GM12878 (cell line): ENCODE measurements around the gene DNAJC4.

Source experiments
- POLR2AphosphoS5 ChIP-seq: IDR thresholded peaks from 2 replicates; pipeline ENCODE4 v1.6.1; 2011; ENCODE audit warnings: mild to moderate bottlenecking, low read length, inconsistent platforms
- SPI1 ChIP-seq: IDR thresholded peaks from 2 replicates; pipeline ENCODE4 v1.6.1; 2011; ENCODE audit warnings: low read depth, mild to moderate bottlenecking, low read length, moderate library complexity, borderline replicate concordance; ENCODE audit not compliant: insufficient read depth
- TF ChIP-seq, protein P1 (sequence below): fragments of 450-650 bp; IDR thresholded peaks from 2 replicates; pipeline ENCODE4 v1.6.1; 2016; ENCODE audit warnings: mild to moderate bottlenecking

DNA sequence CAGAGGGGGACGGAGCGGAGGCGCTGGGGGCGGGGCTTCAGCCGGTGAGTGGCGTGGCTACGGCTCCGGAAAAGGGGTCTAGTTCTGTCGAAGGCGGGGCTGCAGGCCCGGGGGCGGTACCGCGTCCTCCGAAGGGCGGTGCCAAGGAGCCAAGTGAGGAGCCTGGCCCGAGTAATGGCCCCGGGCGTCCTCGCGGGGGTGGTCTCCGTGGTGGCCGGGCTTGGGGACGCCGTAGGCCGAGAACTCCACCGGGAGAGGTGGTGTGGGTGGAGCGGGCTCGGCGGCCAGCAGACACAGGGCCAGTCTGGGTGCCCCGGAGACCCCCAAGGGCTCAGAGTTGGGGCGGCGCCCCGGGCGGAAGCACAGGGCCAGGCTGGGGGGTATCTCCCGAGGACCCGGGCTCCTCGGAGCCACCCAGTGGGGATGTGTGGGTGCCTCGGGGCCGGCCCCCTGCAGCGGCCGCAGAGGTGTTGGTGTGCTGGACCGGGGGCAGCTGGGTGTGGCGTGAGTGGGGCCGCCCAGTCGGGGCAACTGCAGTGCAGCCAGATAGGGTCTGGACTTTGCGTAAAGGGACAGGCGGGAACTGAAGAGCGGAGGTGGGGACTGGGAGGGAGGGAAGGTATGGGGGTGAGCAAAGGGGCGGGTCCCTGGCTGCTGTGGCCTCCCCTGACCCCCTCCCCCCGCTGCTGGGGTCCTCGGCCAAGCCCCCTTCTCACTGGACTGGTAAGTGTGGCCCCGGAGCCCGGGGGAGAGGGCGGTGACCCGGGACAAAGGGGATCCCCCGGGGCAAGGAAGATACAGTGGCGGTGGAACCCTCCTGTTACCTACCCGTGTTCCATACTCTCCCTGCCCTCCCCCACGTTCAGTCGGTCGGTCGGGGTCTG is 11.4 kb downstream of the DNAJC4 start:
- TF ChIP-seq, protein P1, sequence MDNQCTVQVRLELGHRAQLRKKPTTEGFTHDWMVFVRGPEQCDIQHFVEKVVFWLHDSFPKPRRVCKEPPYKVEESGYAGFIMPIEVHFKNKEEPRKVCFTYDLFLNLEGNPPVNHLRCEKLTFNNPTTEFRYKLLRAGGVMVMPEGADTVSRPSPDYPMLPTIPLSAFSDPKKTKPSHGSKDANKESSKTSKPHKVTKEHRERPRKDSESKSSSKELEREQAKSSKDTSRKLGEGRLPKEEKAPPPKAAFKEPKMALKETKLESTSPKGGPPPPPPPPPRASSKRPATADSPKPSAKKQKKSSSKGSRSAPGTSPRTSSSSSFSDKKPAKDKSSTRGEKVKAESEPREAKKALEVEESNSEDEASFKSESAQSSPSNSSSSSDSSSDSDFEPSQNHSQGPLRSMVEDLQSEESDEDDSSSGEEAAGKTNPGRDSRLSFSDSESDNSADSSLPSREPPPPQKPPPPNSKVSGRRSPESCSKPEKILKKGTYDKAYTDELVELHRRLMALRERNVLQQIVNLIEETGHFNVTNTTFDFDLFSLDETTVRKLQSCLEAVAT, result no peak
- TF ChIP-seq SPI1 (no peak), POLR2AphosphoS5 (peak; percentile 45; the same call in 1 of the 2 replicates)
